CD4-positive, alpha-beta T cell (primary cell): ENCODE data around the gene CTR9. TPM values are rescaled to one million over a fixed set of nuclear protein-coding genes. Genes with fewer than 3 reads are reported as not detected.
A peak's percentile ranks its signal among the peaks of the same experiment; 100 is the strongest.

Experiments used
- ATAC-seq: fragments of 200-7000 bp; cut with Tn5 transposase; one replicate; pipeline ENCODE4 v1.10.0; 2022; ENCODE audit warnings: mild to moderate bottlenecking; ENCODE audit not compliant: poor library complexity
- CTCF ChIA-PET: fragments of 350-600 bp; sonication (Branson Sonifier 250); formaldehyde crosslinking; loops from one replicate; lab custom pipeline; 2021; ENCODE audit warnings: antibody characterized with exemption, inconsistent platforms; lab: Charles Lee
- POLR2A ChIA-PET: fragments of 350-600 bp; sonication (Branson Sonifier 250); formaldehyde crosslinking; loops from one replicate; lab custom pipeline; 2021; ENCODE audit warnings: antibody characterized with exemption, inconsistent platforms; lab: Charles Lee
- DNase-seq, 14 experiments: peaks; one replicate each; pipeline ENCODE4 v3.0.0-alpha.2; 2013 to 2020; ENCODE audit warnings: mixed read lengths in 2 of 14
- H3K27ac ChIP-seq, 2 donors: one replicate each; pipeline versions ENCODE4 v1.5.1 to v1.7.0; 2013; ENCODE audit warnings: low read length in 2 of 2, low read depth in 1 of 2, mild to moderate bottlenecking in 1 of 2
- H3K27me3 ChIP-seq, 2 experiments: 1 replicate in 1 of 2; 2 replicates in 1 of 2; pipeline versions ENCODE4 v1.6.1 to v1.7.0; 2013; ENCODE audit warnings: low read length in 2 of 2, control low read depth in 1 of 2, mild to moderate bottlenecking in 1 of 2, moderate library complexity in 1 of 2; ENCODE audit not compliant: insufficient read depth in 2 of 2, control insufficient read depth in 1 of 2
- H3K36me3 ChIP-seq: one replicate; pipeline ENCODE4 v1.6.1; 2013; ENCODE audit warnings: low read length, control low read depth; ENCODE audit not compliant: insufficient read depth
- H3K4me1 ChIP-seq: one replicate; pipeline ENCODE4 v1.6.1; 2013; ENCODE audit warnings: low read length, control low read depth; ENCODE audit not compliant: insufficient read depth
- H3K4me3 ChIP-seq: one replicate; pipeline ENCODE4 v1.5.1; 2013; ENCODE audit warnings: mild to moderate bottlenecking, low read length, moderate library complexity
- H3K9me3 ChIP-seq, 2 experiments: 1 replicate in 1 of 2; 2 replicates in 1 of 2; pipeline versions ENCODE4 v1.6.1 to v1.7.0; 2013; ENCODE audit warnings: low read length in 2 of 2, mild to moderate bottlenecking in 2 of 2, control low read depth in 1 of 2, moderate library complexity in 1 of 2; ENCODE audit not compliant: control insufficient read depth in 1 of 2, insufficient read depth in 1 of 2
- H3K27ac Mint-ChIP-seq: one replicate; pipeline ENCODE4 v1.8.0; 2020; ENCODE audit warnings: mixed read lengths
- H3K27me3 Mint-ChIP-seq: one replicate; pipeline ENCODE4 v1.8.0; 2021; ENCODE audit warnings: mixed read lengths
- H3K36me3 Mint-ChIP-seq: one replicate; pipeline ENCODE4 v1.8.0; 2021; ENCODE audit warnings: low read depth, mixed read lengths
- H3K4me1 Mint-ChIP-seq: one replicate; pipeline ENCODE4 v1.8.0; 2021; ENCODE audit warnings: low read depth, mixed read lengths
- H3K4me3 Mint-ChIP-seq: one replicate; pipeline ENCODE4 v1.8.0; 2020; ENCODE audit warnings: mild to moderate bottlenecking, mixed read lengths
- H3K9me3 Mint-ChIP-seq: one replicate; pipeline ENCODE4 v1.8.0; 2020; ENCODE audit warnings: mixed read lengths
- intact Hi-C, 2 experiments: fragments of 100-400 bp; cut with DNase I in 1 of 2; cut with micrococcal nuclease in 1 of 2; formaldehyde crosslinking; loops; one replicate each; pipeline versions ENCODE4 v1.15.1 to v1.9.0; 2023 to 2025; cut with DNase I, micrococcal nuclease
- total RNA-seq, 174 experiments: library from RNA in 2 of 174; stranded (reverse) in 2 of 174; gene quantifications; one replicate each; pipeline ENCODE4 v1.2.3 and lab custom pipeline; 2021 to 2026
- TF ChIP-seq, protein P1 (sequence below): fragments of 200-600 bp; IDR thresholded peaks from one replicate; pipeline ENCODE4 v1.8.0; 2022; ENCODE audit warnings: antibody characterized with exemption, mild to moderate bottlenecking

Gene CTR9
- total RNA-seq, 2 experiments from 2014 or later: 34.0 to 34.7 TPM

DNA sequence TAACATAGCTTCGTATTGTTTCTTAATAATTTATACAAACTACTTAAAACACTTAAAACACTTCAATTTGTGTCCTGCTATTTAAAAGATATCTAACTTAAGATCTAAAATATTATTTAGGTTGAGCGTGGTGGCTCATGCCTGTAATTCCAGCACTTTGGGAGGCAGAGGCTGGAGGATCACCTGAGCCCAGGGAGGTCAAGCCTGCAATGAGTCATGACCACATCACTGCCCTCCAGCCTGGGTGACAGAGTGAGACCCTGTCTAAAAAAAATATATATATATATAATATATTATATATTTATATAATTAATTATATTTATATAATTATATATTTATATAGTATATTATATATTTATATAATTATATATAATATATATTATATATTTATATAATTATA is 4.2 kb upstream of the CTR9 start:
- H3K27me3 ChIP-seq: no peaks in the 10 kb centered on the region
- no peak overlapping the region for H3K4me3 Mint-ChIP-seq
- DNase-seq: no peak
- no peak overlapping the region for H3K27ac ChIP-seq
- no peak overlapping the region for H3K4me3 ChIP-seq
- H3K9me3 ChIP-seq: no peaks in the 10 kb centered on the region
- no peaks in the 10 kb centered on the region for H3K9me3 Mint-ChIP-seq
- no peaks in the 10 kb centered on the region for H3K36me3 ChIP-seq
- TF ChIP-seq, protein P1, sequence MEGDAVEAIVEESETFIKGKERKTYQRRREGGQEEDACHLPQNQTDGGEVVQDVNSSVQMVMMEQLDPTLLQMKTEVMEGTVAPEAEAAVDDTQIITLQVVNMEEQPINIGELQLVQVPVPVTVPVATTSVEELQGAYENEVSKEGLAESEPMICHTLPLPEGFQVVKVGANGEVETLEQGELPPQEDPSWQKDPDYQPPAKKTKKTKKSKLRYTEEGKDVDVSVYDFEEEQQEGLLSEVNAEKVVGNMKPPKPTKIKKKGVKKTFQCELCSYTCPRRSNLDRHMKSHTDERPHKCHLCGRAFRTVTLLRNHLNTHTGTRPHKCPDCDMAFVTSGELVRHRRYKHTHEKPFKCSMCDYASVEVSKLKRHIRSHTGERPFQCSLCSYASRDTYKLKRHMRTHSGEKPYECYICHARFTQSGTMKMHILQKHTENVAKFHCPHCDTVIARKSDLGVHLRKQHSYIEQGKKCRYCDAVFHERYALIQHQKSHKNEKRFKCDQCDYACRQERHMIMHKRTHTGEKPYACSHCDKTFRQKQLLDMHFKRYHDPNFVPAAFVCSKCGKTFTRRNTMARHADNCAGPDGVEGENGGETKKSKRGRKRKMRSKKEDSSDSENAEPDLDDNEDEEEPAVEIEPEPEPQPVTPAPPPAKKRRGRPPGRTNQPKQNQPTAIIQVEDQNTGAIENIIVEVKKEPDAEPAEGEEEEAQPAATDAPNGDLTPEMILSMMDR: no peak
- H3K4me1 Mint-ChIP-seq: peaks cover 34% of the 10 kb centered on the region
- H3K36me3 Mint-ChIP-seq: peaks cover 9% of the 10 kb centered on the region
- POLR2A ChIA-PET: no interaction called here
- intact Hi-C loops: no loop called here
- peaks cover 32% of the 10 kb centered on the region for H3K4me1 ChIP-seq
- H3K27me3 Mint-ChIP-seq: no peaks in the 10 kb centered on the region
- no peak overlapping the region for H3K27ac Mint-ChIP-seq
- CTCF ChIA-PET: interaction anchor here (0.6 to 1.0 kb wide), 2 partner anchors 46 to 341 kb away, joined by 3 read pairs; no protein-coding TSS in a partner anchor
- ATAC-seq: no peak

DNA sequence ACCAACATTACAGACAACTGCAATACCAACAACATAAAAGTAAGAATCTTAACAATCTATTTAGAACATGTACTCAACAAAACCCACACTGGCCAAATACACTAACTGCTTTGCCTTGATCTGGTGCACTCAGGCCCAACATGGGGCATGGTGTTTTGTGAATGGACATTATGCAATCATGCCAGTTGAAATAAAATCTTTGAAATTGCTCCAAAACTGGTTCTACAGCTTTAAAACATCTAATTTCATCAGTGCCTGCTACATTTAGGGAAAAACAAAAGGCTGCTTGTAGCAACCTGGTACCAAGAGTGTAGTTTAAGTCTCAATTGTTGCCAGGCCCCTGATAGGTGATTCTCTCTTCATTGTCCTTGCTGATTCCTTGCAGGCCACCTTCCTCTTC is 3.3 kb upstream of the CTR9 start:
- Histone ChIP-seq H3K27me3 (no peaks in the 10 kb centered on the region), H3K4me1 (peaks cover 28% of the 10 kb centered on the region), H3K9me3 (no peaks in the 10 kb centered on the region), H3K4me3 (no peak overlapping the region), H3K27ac (no peak overlapping the region), H3K36me3 (peaks cover 2% of the 10 kb centered on the region)
- peaks cover 34% of the 10 kb centered on the region for H3K4me1 Mint-ChIP-seq
- H3K27ac Mint-ChIP-seq: no peak overlapping the region
- POLR2A ChIA-PET: no interaction called here
- DNase-seq: no peak
- CTCF ChIA-PET: no interaction called here
- H3K9me3 Mint-ChIP-seq: no peaks in the 10 kb centered on the region
- H3K4me3 Mint-ChIP-seq: no peak overlapping the region
- TF ChIP-seq, protein P1: no peak
- intact Hi-C loops: no loop called here
- no peak for ATAC-seq
- no peaks in the 10 kb centered on the region for H3K27me3 Mint-ChIP-seq
- H3K36me3 Mint-ChIP-seq: peaks cover 14% of the 10 kb centered on the region

DNA sequence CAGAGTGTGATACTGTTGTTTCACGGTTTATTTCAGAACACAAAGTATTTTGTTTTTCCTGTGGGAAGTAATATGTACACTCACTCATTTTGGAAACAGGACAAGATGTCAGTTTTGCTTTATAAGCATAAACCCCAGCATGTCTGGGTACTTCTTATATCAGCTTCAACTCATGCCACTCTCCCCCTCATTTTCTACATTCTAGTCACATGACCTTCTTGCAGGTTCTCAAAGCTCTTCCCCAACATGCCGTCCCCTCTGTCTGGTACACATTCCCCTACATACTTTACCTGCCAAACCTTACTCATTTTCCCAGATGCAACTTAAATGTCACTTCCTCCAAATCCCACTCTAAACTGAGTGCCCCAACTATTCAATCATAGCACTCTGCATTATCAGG is 1.6 kb upstream of the CTR9 start:
- Histone ChIP-seq H3K4me3 (no peak overlapping the region), H3K9me3 (no peaks in the 10 kb centered on the region), H3K4me1 (peaks cover 17% of the 10 kb centered on the region), H3K36me3 (peaks cover 16% of the 10 kb centered on the region), H3K27me3 (no peaks in the 10 kb centered on the region), H3K27ac (no peak overlapping the region)
- Mint-ChIP-seq H3K9me3 (no peaks in the 10 kb centered on the region), H3K36me3 (peaks cover 29% of the 10 kb centered on the region), H3K4me1 (peaks cover 25% of the 10 kb centered on the region), H3K27ac (no peak overlapping the region), H3K27me3 (no peaks in the 10 kb centered on the region), H3K4me3 (peak overlapping the region; percentile 43)
- DNase-seq: no peak
- no peak for ATAC-seq
- intact Hi-C loops: no loop called here
- TF ChIP-seq, protein P1: no peak
- CTCF ChIA-PET: interaction anchor here (0.5 kb wide), 1 partner anchor 443 kb away, joined by 5 read pairs; no protein-coding TSS in a partner anchor
- POLR2A ChIA-PET: interaction anchor here (3.1 kb wide), 1 partner anchor 59 kb away, joined by 58 read pairs; the partner anchor contains the start of gene EIF4G2
